ENCODE results near the gene ACADL. TPM values are rescaled to one million over a fixed set of nuclear protein-coding genes. Genes with fewer than 3 reads are reported as not detected.

The ACADL gene
- total RNA-seq, 1 donor from 2014 or later = 1.7 TPM

- TF ChIP-seq CTCF (conservative IDR thresholded peaks at IDR 0.05) = no peak
- DNase-seq (ENCODE audit: extremely low spot score, unreplicated experiment) = no peak
- no peak overlapping the region for H3K27ac Mint-ChIP-seq
- peaks cover 4% of the 10 kb centered on the region for H3K9me3 Mint-ChIP-seq
- H3K4me3 Mint-ChIP-seq = no peak overlapping the region
- peaks cover 51% of the 10 kb centered on the region for H3K27me3 Mint-ChIP-seq
- no peaks in the 10 kb centered on the region for H3K36me3 Mint-ChIP-seq
- peaks cover 7% of the 10 kb centered on the region for H3K4me1 Mint-ChIP-seq (ENCODE audit: unreplicated experiment)
These were observed 2.2 kb upstream of the ACADL start for GRCh38 chr2:210227290-210228088.

GRCh38 chr2:210226223-210226622 is 976 bp upstream of the ACADL start:
- Mint-ChIP-seq H3K4me1 (ENCODE audit: unreplicated experiment) (peaks cover 8% of the 10 kb centered on the region), H3K36me3 (no peaks in the 10 kb centered on the region), H3K27me3 (peaks cover 63% of the 10 kb centered on the region), H3K4me3 (peak overlapping the region; percentile 78), H3K27ac (peak overlapping the region; percentile 41), H3K9me3 (peaks cover 4% of the 10 kb centered on the region)
- no peak for DNase-seq (ENCODE audit: extremely low spot score, unreplicated experiment)
- TF ChIP-seq CTCF (conservative IDR thresholded peaks at IDR 0.05) = no peak

- peak overlapping the region; percentile 0 for H3K27ac Mint-ChIP-seq
- peak overlapping the region; percentile 78 for H3K4me3 Mint-ChIP-seq
- H3K27me3 Mint-ChIP-seq = peaks cover 72% of the 10 kb centered on the region
- no peak for DNase-seq (ENCODE audit: extremely low spot score, unreplicated experiment)
- peaks cover 3% of the 10 kb centered on the region for H3K4me1 Mint-ChIP-seq (ENCODE audit: unreplicated experiment)
- H3K36me3 Mint-ChIP-seq = no peaks in the 10 kb centered on the region
- TF ChIP-seq CTCF (conservative IDR thresholded peaks at IDR 0.05) = no peak
- H3K9me3 Mint-ChIP-seq = peaks cover 2% of the 10 kb centered on the region
These were observed 681 bp downstream of the ACADL start for GRCh38 chr2:210224591-210224940.

GRCh38 chr2:210215120-210215519 is 10.1 kb downstream of the ACADL start:
- Mint-ChIP-seq H3K27ac (no peak overlapping the region), H3K9me3 (no peaks in the 10 kb centered on the region), H3K36me3 (no peaks in the 10 kb centered on the region), H3K27me3 (peaks cover 8% of the 10 kb centered on the region), H3K4me1 (ENCODE audit: unreplicated experiment) (no peaks in the 10 kb centered on the region), H3K4me3 (no peak overlapping the region)
- no peak for TF ChIP-seq CTCF (conservative IDR thresholded peaks at IDR 0.05)
- no peak for DNase-seq (ENCODE audit: extremely low spot score, unreplicated experiment)

- Mint-ChIP-seq H3K9me3 (no peaks in the 10 kb centered on the region), H3K4me3 (no peak overlapping the region), H3K27ac (no peak overlapping the region), H3K27me3 (no peaks in the 10 kb centered on the region), H3K4me1 (ENCODE audit: unreplicated experiment) (no peaks in the 10 kb centered on the region), H3K36me3 (no peaks in the 10 kb centered on the region)
- no peak for TF ChIP-seq CTCF (conservative IDR thresholded peaks at IDR 0.05)
- no peak for DNase-seq (ENCODE audit: extremely low spot score, unreplicated experiment)
These were observed 15.1 kb downstream of the ACADL start for GRCh38 chr2:210210185-210210584.

Measured in type B pancreatic cell (in vitro differentiated cells).